ENCODE data around the gene OSTN.
"Not testable (repeated sequence)": the region's sequence is repeated elsewhere in the genome, so short reads cannot be mapped to it uniquely, and the experiment has no call there.

The OSTN gene

GRCh38 chr3:191170097-191170496, 28.9 kb upstream of the OSTN start:
- TF ChIP-seq, protein P1, sequence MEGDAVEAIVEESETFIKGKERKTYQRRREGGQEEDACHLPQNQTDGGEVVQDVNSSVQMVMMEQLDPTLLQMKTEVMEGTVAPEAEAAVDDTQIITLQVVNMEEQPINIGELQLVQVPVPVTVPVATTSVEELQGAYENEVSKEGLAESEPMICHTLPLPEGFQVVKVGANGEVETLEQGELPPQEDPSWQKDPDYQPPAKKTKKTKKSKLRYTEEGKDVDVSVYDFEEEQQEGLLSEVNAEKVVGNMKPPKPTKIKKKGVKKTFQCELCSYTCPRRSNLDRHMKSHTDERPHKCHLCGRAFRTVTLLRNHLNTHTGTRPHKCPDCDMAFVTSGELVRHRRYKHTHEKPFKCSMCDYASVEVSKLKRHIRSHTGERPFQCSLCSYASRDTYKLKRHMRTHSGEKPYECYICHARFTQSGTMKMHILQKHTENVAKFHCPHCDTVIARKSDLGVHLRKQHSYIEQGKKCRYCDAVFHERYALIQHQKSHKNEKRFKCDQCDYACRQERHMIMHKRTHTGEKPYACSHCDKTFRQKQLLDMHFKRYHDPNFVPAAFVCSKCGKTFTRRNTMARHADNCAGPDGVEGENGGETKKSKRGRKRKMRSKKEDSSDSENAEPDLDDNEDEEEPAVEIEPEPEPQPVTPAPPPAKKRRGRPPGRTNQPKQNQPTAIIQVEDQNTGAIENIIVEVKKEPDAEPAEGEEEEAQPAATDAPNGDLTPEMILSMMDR (conservative IDR thresholded peaks at IDR 0.05; ENCODE audit: low read depth, low read length) = no peak
- Histone ChIP-seq H3K4me1 (ENCODE audit: low read depth, poor library complexity, severe bottlenecking) (no peaks in the 10 kb centered on the region), H3K27me3 (ENCODE audit: insufficient read depth, low read depth) (no peaks in the 10 kb centered on the region), H3K79me2 (ENCODE audit: insufficient read depth, low read depth) (no peaks in the 10 kb centered on the region), H3K9ac (no peak overlapping the region), H3K4me2 (no peak overlapping the region), H3K27ac (no peak overlapping the region), H3K36me3 (ENCODE audit: insufficient read depth) (no peaks in the 10 kb centered on the region), H2AFZ (ENCODE audit: low read depth) (no peak overlapping the region), H3K4me3 (IDR thresholded peaks at IDR 0.05; ENCODE audit: insufficient read depth, low read depth, low read length) (no peak overlapping the region), H4K20me1 (ENCODE audit: insufficient read depth) (no peaks in the 10 kb centered on the region)

DNA sequence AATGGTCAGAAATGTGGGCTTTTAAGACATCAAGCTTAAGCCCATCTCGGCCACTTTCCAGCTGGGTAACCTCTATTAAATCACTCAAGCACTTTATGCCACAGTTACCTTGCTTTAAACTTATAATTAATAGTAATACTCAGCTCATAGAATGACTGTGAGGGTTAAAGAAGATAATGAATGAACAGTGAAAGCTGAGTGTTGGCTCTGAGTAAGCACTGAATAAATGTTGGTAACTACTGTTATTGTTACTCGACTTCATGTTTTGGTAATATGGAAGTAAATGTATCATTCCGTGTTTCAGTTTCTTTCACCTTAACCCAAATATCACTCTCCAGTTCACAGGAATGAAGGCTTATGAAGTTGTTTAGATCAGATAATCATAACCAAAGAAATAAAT, 23.9 kb upstream of the OSTN start:
- Histone ChIP-seq H3K79me2 (ENCODE audit: insufficient read depth, low read depth) (no peaks in the 10 kb centered on the region), H3K27me3 (ENCODE audit: insufficient read depth, low read depth) (no peaks in the 10 kb centered on the region), H3K4me3 (IDR thresholded peaks at IDR 0.05; ENCODE audit: insufficient read depth, low read depth, low read length) (no peak overlapping the region), H3K9ac (no peak overlapping the region), H3K36me3 (ENCODE audit: insufficient read depth) (no peaks in the 10 kb centered on the region), H3K27ac (no peak overlapping the region), H4K20me1 (ENCODE audit: insufficient read depth) (no peaks in the 10 kb centered on the region), H3K4me1 (ENCODE audit: low read depth, poor library complexity, severe bottlenecking) (no peaks in the 10 kb centered on the region), H3K4me2 (no peak overlapping the region), H2AFZ (ENCODE audit: low read depth) (no peak overlapping the region)
- TF ChIP-seq, protein P1 (conservative IDR thresholded peaks at IDR 0.05; ENCODE audit: low read depth, low read length) = no peak

DNA sequence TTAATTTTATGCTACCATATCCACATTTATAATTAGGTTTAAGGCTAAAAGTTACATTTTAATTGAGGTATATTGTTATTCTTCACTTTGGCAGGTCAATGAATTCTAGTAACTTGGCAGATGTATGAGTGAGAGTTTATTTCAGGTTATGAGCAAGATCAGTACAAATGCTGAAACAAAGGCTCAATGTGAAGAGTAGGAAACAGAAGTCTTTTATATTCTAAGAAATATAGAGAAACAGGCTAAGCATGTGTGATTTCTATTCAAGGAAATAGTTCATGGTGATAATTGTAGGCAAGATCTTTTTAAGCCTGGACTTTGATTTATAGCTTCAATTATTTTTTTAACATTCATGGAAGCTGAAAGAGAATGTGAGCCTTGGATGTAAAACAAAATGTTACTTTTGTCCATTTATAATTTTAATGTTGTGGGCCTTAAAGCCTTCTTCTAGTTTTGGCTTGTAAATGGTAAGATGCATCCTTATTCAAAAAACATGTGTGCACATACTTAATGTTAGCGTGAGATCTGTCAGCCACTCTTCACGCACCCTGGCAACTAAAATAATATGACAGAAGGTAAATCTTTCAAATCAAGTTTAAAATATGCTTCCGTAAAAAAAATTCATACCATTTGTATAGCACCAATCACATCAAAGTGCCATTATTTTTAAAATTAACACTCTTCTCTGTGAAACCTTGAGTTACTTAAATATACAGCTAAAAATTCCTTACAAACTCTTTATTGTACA, 22.8 kb upstream of the OSTN start:
- H3K79me2 ChIP-seq (ENCODE audit: insufficient read depth, low read depth) = no peaks in the 10 kb centered on the region
- no peaks in the 10 kb centered on the region for H3K36me3 ChIP-seq (ENCODE audit: insufficient read depth)
- H3K27me3 ChIP-seq (ENCODE audit: insufficient read depth, low read depth) = no peaks in the 10 kb centered on the region
- no peak overlapping the region for H3K4me2 ChIP-seq
- H4K20me1 ChIP-seq (ENCODE audit: insufficient read depth) = no peaks in the 10 kb centered on the region
- TF ChIP-seq, protein P1 (conservative IDR thresholded peaks at IDR 0.05; ENCODE audit: low read depth, low read length) = no peak
- no peaks in the 10 kb centered on the region for H3K4me1 ChIP-seq (ENCODE audit: low read depth, poor library complexity, severe bottlenecking)
- H3K27ac ChIP-seq = no peak overlapping the region
- no peak overlapping the region for H2AFZ ChIP-seq (ENCODE audit: low read depth)
- no peak overlapping the region for H3K9ac ChIP-seq
- no peak overlapping the region for H3K4me3 ChIP-seq (IDR thresholded peaks at IDR 0.05; ENCODE audit: insufficient read depth, low read depth, low read length)

- H4K20me1 ChIP-seq (ENCODE audit: insufficient read depth); H3K9ac ChIP-seq; H3K27ac ChIP-seq; H3K4me1 ChIP-seq (ENCODE audit: low read depth, poor library complexity, severe bottlenecking); H3K4me2 ChIP-seq; H3K4me3 ChIP-seq (IDR thresholded peaks at IDR 0.05; ENCODE audit: insufficient read depth, low read depth, low read length); H2AFZ ChIP-seq (ENCODE audit: low read depth); H3K36me3 ChIP-seq (ENCODE audit: insufficient read depth); H3K79me2 ChIP-seq (ENCODE audit: insufficient read depth, low read depth); H3K27me3 ChIP-seq (ENCODE audit: insufficient read depth, low read depth): not testable (repeated sequence)
Measured at GRCh38 chr3:191185382-191185781, 13.7 kb upstream of the OSTN start.

- H2AFZ ChIP-seq (ENCODE audit: low read depth) = not testable (repeated sequence)
Measured at GRCh38 chr3:191188246-191188645, 10.8 kb upstream of the OSTN start.

GRCh38 chr3:191192270-191192669, 6.8 kb upstream of the OSTN start:
- H3K27ac ChIP-seq; H2AFZ ChIP-seq (ENCODE audit: low read depth): not testable (repeated sequence)

More at GRCh38 chr3:191188246-191188645, 10.8 kb upstream of the OSTN start:
- not testable (repeated sequence) for H3K27ac ChIP-seq; H3K4me1 ChIP-seq (ENCODE audit: low read depth, poor library complexity, severe bottlenecking); H3K9ac ChIP-seq; H3K4me3 ChIP-seq (IDR thresholded peaks at IDR 0.05; ENCODE audit: insufficient read depth, low read depth, low read length); H3K79me2 ChIP-seq (ENCODE audit: insufficient read depth, low read depth); H3K4me2 ChIP-seq; H3K27me3 ChIP-seq (ENCODE audit: insufficient read depth, low read depth); H3K36me3 ChIP-seq (ENCODE audit: insufficient read depth); H4K20me1 ChIP-seq (ENCODE audit: insufficient read depth)

More at GRCh38 chr3:191192270-191192669, 6.8 kb upstream of the OSTN start:
- H3K4me3 ChIP-seq (IDR thresholded peaks at IDR 0.05; ENCODE audit: insufficient read depth, low read depth, low read length); H3K36me3 ChIP-seq (ENCODE audit: insufficient read depth); H3K79me2 ChIP-seq (ENCODE audit: insufficient read depth, low read depth); H3K9ac ChIP-seq; H3K27me3 ChIP-seq (ENCODE audit: insufficient read depth, low read depth); H4K20me1 ChIP-seq (ENCODE audit: insufficient read depth); H3K4me1 ChIP-seq (ENCODE audit: low read depth, poor library complexity, severe bottlenecking); H3K4me2 ChIP-seq: not testable (repeated sequence)

Measured in KMS-11 (cell line).